ENCODE data around the gene KLF12.
A peak's percentile ranks its signal among the peaks of the same experiment; 100 is the strongest.

- peak in 1 of 2 donors; percentile 69 for TF ChIP-seq POLR2AphosphoS5 (IDR thresholded peaks at IDR 0.05; ENCODE audit: insufficient read depth in 1 of 2, low read depth in 1 of 2)
- TF ChIP-seq, protein P1, sequence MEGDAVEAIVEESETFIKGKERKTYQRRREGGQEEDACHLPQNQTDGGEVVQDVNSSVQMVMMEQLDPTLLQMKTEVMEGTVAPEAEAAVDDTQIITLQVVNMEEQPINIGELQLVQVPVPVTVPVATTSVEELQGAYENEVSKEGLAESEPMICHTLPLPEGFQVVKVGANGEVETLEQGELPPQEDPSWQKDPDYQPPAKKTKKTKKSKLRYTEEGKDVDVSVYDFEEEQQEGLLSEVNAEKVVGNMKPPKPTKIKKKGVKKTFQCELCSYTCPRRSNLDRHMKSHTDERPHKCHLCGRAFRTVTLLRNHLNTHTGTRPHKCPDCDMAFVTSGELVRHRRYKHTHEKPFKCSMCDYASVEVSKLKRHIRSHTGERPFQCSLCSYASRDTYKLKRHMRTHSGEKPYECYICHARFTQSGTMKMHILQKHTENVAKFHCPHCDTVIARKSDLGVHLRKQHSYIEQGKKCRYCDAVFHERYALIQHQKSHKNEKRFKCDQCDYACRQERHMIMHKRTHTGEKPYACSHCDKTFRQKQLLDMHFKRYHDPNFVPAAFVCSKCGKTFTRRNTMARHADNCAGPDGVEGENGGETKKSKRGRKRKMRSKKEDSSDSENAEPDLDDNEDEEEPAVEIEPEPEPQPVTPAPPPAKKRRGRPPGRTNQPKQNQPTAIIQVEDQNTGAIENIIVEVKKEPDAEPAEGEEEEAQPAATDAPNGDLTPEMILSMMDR (IDR thresholded peaks at IDR 0.05) = no peak
These were observed 1.3 kb upstream of the KLF12 start for GRCh38 chr13:74135326-74136083.

Data from vagina (tissue), 2 donors.